Testis (tissue), 3 donors: ENCODE results near the gene EIPR1. TPM values are rescaled to one million over a fixed set of nuclear protein-coding genes. Genes with fewer than 3 reads are reported as not detected.

ENCODE experiments used
- DNase-seq: peaks from one replicate; pipeline ENCODE4 v3.0.0-alpha.2; 2019
- H3K27ac ChIP-seq, 2 donors: fragments of 200-600 bp; sonication (generic); one replicate each; pipeline ENCODE4 v1.5.1; 2019
- H3K27me3 ChIP-seq: fragments of 200-600 bp; sonication (generic); one replicate; pipeline ENCODE4 v1.5.1; 2019
- H3K36me3 ChIP-seq: fragments of 200-600 bp; sonication (generic); one replicate; pipeline ENCODE4 v1.5.1; 2017; ENCODE audit warnings: low read depth; ENCODE audit errors: missing control alignments
- H3K4me1 ChIP-seq: fragments of 200-600 bp; sonication (generic); one replicate; pipeline ENCODE4 v1.5.1; 2019
- H3K4me3 ChIP-seq, 2 donors: fragments of 200-600 bp; sonication (generic); one replicate each; pipeline ENCODE4 v1.5.1; 2017 to 2019
- H3K9me3 ChIP-seq: fragments of 200-600 bp; sonication (generic); one replicate; pipeline ENCODE4 v1.5.1; 2017
- POLR2A ChIP-seq: fragments of 450-650 bp; IDR thresholded peaks from one replicate; pipeline ENCODE4 v1.6.1; 2017; ENCODE audit warnings: antibody characterized with exemption, mild to moderate bottlenecking, moderate library complexity
- WGBS, 2 donors: methylation state at CpG; one replicate each; pipeline ENCODE4 v1.1.5; 2018; 5-methylcytosine and 5-hydroxymethylcytosine counted together
- intact Hi-C: fragments of 100-400 bp; cut with DNase I; formaldehyde crosslinking; loops from one replicate; pipeline ENCODE4 v1.15.1; 2023; ENCODE audit warnings: low total_unique reads
- polyA plus RNA-seq: library from polyadenylated mRNA; stranded (reverse); fragments of 350-450 nt; fragmentation: Illumina TruSeq; extraction: RNeasy Lipid Tissue Mini Kit (QIAGEN cat#74804); gene quantifications from one replicate; pipeline ENCODE4 v1.2.3, GENCODE V29; 2014; ENCODE audit warnings: low read depth, low replicate concordance; ENCODE audit not compliant: insufficient read depth
- total RNA-seq, 2 donors: library from RNA; depleted of rRNA; stranded (reverse); fragments of >200 nt; gene quantifications; one replicate each; pipeline ENCODE4 v1.2.3, GENCODE V29; 2016
- TF ChIP-seq, protein P1 (sequence below), 3 experiments: fragments of 450-650 bp in 2 of 3; fragments of 200-600 bp in 1 of 3; sonication (generic) in 1 of 3; IDR thresholded peaks; one replicate each; pipeline ENCODE4 v1.5.1; 2016 to 2019; ENCODE audit warnings: antibody characterized with exemption in 3 of 3, mild to moderate bottlenecking in 2 of 3, moderate library complexity in 1 of 3

The EIPR1 gene
- total and polyA plus RNA-seq, 3 donors from 2014 or later, result 31.5 to 40.2 (median 32.1) TPM

DNA sequence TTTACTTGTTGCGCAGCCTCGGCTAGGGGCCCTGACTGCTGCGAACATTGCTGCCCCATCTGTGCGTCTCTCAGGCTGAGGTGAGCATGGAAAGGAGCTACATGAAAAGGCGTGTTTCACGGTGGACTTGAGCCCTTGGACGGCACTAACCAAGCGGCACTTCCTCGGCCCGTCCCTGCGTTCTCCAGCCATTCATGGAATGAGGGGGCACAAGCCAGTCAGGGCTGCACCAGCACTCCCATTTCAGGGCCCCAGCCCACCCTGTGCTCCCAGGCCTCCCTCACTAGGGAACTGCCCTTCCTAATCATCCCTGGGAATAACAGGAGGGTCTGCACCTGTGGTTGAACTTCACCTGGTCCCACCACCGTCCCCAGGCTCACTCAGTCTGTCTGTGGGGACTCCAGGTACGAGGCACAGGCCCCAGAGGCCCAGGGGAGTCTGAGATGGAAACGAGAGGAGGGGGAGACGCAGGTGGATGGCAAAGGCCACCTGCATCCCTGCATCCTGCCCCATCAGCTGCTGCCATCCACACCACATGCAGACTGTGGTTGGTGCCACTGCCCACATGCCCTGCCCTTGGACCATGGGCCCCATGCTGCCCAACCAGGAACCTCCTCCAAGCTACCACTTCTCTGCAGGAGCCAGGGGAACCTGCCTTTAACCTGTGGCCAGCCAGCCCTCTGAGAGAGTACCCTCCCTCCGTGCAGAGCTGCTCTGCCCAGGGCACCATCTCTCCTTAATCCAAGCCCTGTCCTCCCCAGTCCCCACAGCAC lies 99.7 kb downstream of the EIPR1 start:
- no peak for TF ChIP-seq POLR2A
- TF ChIP-seq, protein P1, sequence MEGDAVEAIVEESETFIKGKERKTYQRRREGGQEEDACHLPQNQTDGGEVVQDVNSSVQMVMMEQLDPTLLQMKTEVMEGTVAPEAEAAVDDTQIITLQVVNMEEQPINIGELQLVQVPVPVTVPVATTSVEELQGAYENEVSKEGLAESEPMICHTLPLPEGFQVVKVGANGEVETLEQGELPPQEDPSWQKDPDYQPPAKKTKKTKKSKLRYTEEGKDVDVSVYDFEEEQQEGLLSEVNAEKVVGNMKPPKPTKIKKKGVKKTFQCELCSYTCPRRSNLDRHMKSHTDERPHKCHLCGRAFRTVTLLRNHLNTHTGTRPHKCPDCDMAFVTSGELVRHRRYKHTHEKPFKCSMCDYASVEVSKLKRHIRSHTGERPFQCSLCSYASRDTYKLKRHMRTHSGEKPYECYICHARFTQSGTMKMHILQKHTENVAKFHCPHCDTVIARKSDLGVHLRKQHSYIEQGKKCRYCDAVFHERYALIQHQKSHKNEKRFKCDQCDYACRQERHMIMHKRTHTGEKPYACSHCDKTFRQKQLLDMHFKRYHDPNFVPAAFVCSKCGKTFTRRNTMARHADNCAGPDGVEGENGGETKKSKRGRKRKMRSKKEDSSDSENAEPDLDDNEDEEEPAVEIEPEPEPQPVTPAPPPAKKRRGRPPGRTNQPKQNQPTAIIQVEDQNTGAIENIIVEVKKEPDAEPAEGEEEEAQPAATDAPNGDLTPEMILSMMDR (IDR thresholded peaks at IDR 0.05), result no peak

DNA sequence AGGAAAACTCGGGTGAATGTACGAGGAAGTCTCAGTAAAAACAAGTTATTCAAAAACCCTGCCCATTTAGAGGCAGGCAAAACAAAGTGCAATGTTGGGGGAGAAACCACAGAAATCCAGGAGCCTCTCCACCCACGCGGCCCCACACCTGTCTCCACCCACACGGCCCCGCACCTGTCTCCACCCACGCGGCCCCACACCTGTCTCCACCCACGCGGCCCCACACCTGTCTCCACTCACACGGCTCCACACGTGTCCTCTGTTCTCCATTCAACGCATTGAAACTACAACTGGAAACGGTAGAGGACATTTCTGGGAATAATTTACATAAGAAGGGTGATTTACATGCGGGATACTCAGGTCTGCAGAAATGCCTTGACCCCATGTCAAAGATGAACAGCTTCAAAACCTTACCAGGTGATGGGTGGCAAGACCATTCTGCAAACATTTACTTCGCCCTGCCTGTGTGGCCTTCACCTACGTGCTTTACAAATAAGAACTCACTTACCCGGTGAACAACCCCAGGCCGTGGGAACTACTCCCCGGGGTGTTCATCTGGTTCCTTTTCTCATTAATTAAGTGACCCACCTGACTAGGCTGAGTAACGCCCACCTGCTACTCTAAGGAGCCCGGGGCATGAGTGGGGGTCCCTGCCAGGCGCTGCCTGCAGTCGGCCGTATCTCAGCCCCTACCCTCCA lies 100.4 kb downstream of the EIPR1 start:
- Histone ChIP-seq H3K9me3 (no peaks in the 10 kb centered on the region), H3K27ac (no peak overlapping the region), H3K27me3 (no peaks in the 10 kb centered on the region), H3K4me1 (no peaks in the 10 kb centered on the region), H3K36me3 (no peaks in the 10 kb centered on the region), H3K4me3 (no peak overlapping the region)
- WGBS, 2 donors, result 58 to 81% methylated on average over 22 to 25 of the region's 25 CpGs
- no peak for TF ChIP-seq POLR2A
- TF ChIP-seq, protein P1 (IDR thresholded peaks at IDR 0.05), result no peak
- intact Hi-C loops, result no loop called here
- DNase-seq, result peak; percentile 9

More for the DNA sequence above, 99.7 kb downstream of the EIPR1 start:
- H3K4me3 ChIP-seq, result no peak overlapping the region
- no peak overlapping the region for H3K27ac ChIP-seq
- no peaks in the 10 kb centered on the region for H3K9me3 ChIP-seq
- H3K36me3 ChIP-seq, result no peaks in the 10 kb centered on the region
- 83 to 96% methylated on average over 3 to 16 of the region's 16 CpGs for WGBS, 2 donors
- intact Hi-C loops, result no loop called here
- peak; percentile 2 for DNase-seq
- no peaks in the 10 kb centered on the region for H3K4me1 ChIP-seq
- H3K27me3 ChIP-seq, result no peaks in the 10 kb centered on the region

DNA sequence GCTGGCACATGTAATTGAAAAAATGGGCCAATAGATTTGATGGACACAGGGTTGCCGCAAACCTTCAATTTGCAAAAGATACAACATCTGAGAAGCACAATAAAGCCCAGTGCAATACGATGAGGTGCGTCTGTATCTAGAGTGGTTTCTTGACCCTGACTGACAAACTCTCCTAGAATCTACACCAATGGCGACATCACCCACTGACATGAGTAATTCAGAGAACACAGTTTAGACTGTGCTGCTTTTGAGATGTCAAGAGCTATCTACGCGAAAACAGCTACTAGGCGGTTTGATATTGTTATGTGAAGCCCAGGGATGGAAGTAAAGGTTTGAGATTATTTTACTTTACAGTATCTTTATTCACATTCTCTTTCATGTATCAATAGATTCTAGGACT lies 104.9 kb downstream of the EIPR1 start:
- Histone ChIP-seq H3K4me1 (no peaks in the 10 kb centered on the region), H3K27me3 (no peaks in the 10 kb centered on the region), H3K27ac (no peak overlapping the region), H3K36me3 (no peaks in the 10 kb centered on the region), H3K9me3 (no peaks in the 10 kb centered on the region), H3K4me3 (no peak overlapping the region)
- DNase-seq, result no peak
- TF ChIP-seq, protein P1 (IDR thresholded peaks at IDR 0.05), result no peak
- no peak for TF ChIP-seq POLR2A
- intact Hi-C loops, result no loop called here
- WGBS, 2 donors, result 97 to 99% methylated on average over 7 of the region's 7 CpGs

DNA sequence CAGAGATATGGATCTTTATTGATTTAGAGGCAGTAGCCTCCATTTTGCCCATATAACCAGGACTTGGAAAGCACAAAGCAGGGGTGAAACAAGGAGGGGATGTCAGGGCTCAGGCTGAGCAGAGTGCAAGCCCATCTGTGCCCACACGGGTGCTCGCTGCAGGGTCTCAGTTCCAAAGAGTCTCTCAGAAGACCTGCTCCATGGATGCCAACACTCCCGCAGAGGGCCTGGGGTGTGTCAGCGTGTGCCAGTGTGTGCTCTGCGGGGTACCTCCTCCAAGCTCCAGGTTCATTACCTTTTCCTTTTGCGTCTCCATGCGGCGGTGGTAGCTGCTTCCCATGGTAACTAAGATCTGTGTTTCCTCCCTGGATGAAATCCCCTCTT lies 107.5 kb downstream of the EIPR1 start:
- Histone ChIP-seq H3K4me1 (no peaks in the 10 kb centered on the region), H3K36me3 (no peaks in the 10 kb centered on the region), H3K9me3 (no peaks in the 10 kb centered on the region), H3K4me3 (no peak overlapping the region), H3K27me3 (no peaks in the 10 kb centered on the region), H3K27ac (no peak overlapping the region)
- peak; percentile 5 for DNase-seq
- TF ChIP-seq, protein P1 (IDR thresholded peaks at IDR 0.05), result no peak
- TF ChIP-seq POLR2A, result no peak
- intact Hi-C loops, result no loop called here
- 96 to 99% methylated on average over 8 of the region's 8 CpGs for WGBS, 2 donors
